ENCODE data around the gene PHACTR4. TPM values are rescaled to one million over a fixed set of nuclear protein-coding genes. Genes with fewer than 3 reads are reported as not detected.

PHACTR4 gene
- total and polyA plus RNA-seq, 2 experiments from 2014 or later, result 35.4 to 47.1 TPM

- H3K27ac Mint-ChIP-seq, result peak overlapping the region; percentile 98
- peaks cover 22% of the 10 kb centered on the region for H3K4me1 ChIP-seq (ENCODE audit: insufficient read depth)
- TF ChIP-seq ETS1 (IDR thresholded peaks at IDR 0.05) (no peak), NANOG (IDR thresholded peaks at IDR 0.05; ENCODE audit: borderline replicate concordance) (peak; percentile 26; the same call in 1 of the 2 replicates), ZNF462 (CRISPR knock-in tag; IDR thresholded peaks at IDR 0.05) (peak; percentile 1; the same call in 1 of the 2 replicates), EZH2 (IDR thresholded peaks at IDR 0.05; ENCODE audit: low read depth, unreplicated experiment) (no peak), CREB1 (CRISPR knock-in tag; IDR thresholded peaks at IDR 0.05; ENCODE audit: low read depth) (no peak), POLR2AphosphoS5 (IDR thresholded peaks at IDR 0.05; ENCODE audit: low read depth) (peak; percentile 16)
- peak overlapping the region; percentile 86 for H3K4me3 ChIP-seq
- H3K9me3 Mint-ChIP-seq, result peaks cover 71% of the 10 kb centered on the region; the same call in 2 of the 3 replicates
- peaks cover 7% of the 10 kb centered on the region for H4K20me1 ChIP-seq (replicated peaks; ENCODE audit: insufficient read depth)
- H3K79me2 ChIP-seq (replicated peaks; ENCODE audit: insufficient read depth), result peaks cover 30% of the 10 kb centered on the region
- no peak for DNase-seq (ENCODE audit: low spot score)
- H3F3A ChIP-seq (replicated peaks; ENCODE audit: low read depth), result peaks cover 80% of the 10 kb centered on the region
- H3K4me1 Mint-ChIP-seq, result peaks cover 22% of the 10 kb centered on the region
- no peaks in the 10 kb centered on the region for H3K9me2 ChIP-seq (ENCODE audit: insufficient read depth)
- H3K4me3 Mint-ChIP-seq, result peak overlapping the region; percentile 98
- peak; percentile 1 for ATAC-seq
- H3K27ac ChIP-seq (ENCODE audit: low read depth), result peak overlapping the region; percentile 100
- peak overlapping the region; percentile 99; the same call in 1 of the 2 replicates for H3K4me2 ChIP-seq
- H3K36me3 ChIP-seq (ENCODE audit: insufficient read depth), result peaks cover 53% of the 10 kb centered on the region
- H3K36me3 Mint-ChIP-seq (ENCODE audit: low read depth), result peaks cover 92% of the 10 kb centered on the region
- H3K27me3 ChIP-seq (ENCODE audit: insufficient read depth), result no peaks in the 10 kb centered on the region
- H3K27me3 Mint-ChIP-seq (ENCODE audit: insufficient read depth, low read depth, poor library complexity), result peaks cover 99% of the 10 kb centered on the region
- H2AFZ ChIP-seq, result no peak overlapping the region
Observed at GRCh38 chr1:28510273-28510969, 140.9 kb downstream of the PHACTR4 start.

All from GM23338 (cell line).